GM12875 (cell line): ENCODE data around the gene PAK5.

Source experiments
- H3K4me3 ChIP-seq: one replicate; pipeline ENCODE4 v1.5.1; 2011; ENCODE audit warnings: low read depth, low read length, control low read depth
- TF ChIP-seq, protein P1 (sequence below): IDR thresholded peaks from 2 replicates; pipeline ENCODE4 v1.5.1; 2011; ENCODE audit warnings: low read depth, mild to moderate bottlenecking, control low read depth, inconsistent platforms, low read length, moderate library complexity, borderline replicate concordance; ENCODE audit not compliant: insufficient read depth

The PAK5 gene

GRCh38 chr20:9571783-9572182, 267.1 kb downstream of the PAK5 start:
- H3K4me3 ChIP-seq: no peak overlapping the region
- TF ChIP-seq, protein P1, sequence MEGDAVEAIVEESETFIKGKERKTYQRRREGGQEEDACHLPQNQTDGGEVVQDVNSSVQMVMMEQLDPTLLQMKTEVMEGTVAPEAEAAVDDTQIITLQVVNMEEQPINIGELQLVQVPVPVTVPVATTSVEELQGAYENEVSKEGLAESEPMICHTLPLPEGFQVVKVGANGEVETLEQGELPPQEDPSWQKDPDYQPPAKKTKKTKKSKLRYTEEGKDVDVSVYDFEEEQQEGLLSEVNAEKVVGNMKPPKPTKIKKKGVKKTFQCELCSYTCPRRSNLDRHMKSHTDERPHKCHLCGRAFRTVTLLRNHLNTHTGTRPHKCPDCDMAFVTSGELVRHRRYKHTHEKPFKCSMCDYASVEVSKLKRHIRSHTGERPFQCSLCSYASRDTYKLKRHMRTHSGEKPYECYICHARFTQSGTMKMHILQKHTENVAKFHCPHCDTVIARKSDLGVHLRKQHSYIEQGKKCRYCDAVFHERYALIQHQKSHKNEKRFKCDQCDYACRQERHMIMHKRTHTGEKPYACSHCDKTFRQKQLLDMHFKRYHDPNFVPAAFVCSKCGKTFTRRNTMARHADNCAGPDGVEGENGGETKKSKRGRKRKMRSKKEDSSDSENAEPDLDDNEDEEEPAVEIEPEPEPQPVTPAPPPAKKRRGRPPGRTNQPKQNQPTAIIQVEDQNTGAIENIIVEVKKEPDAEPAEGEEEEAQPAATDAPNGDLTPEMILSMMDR: no peak

DNA sequence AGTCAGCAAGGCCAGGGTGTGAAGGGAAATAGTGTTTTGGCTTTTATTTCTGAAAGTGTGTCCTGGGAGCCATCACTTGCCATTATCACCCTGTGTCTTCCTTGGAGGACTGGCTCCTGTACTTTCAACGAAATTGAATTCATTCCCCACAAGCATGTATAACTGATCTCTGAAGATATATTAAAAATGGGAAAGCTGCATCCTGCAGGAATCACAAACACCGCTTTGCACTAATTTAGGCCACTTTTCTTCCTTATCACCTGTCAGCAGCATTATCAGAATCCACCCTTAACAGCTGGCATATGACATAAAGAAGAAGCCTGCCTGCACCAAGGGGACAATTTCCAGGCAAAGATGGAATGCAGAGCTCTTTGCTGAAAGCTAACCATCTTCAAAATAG, 268.3 kb downstream of the PAK5 start:
- no peak overlapping the region for H3K4me3 ChIP-seq
- TF ChIP-seq, protein P1: no peak

GRCh38 chr20:9566977-9567376, 271.9 kb downstream of the PAK5 start:
- no peak overlapping the region for H3K4me3 ChIP-seq
- TF ChIP-seq, protein P1: no peak

GRCh38 chr20:9565910-9566550, 272.8 kb downstream of the PAK5 start:
- TF ChIP-seq, protein P1: no peak
- H3K4me3 ChIP-seq: no peak overlapping the region

DNA sequence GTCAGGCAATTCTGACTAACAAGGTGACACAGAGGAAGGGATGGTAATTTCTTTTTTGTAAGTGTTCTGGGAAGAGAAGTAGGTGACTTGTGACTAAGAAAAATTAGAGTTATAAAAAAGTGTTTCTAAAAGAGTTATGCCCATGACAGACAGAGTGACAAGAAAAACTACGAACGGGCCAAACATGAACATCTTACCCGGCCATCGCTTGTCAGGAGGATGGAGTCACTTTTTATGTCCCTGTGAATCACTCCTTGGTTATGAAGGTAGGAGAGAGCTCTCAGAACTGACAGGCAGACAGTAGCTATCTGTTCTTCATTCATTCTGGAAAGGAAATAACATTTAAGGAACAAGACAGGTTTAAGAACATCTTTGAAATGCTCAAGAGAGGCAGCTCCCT, 281.5 kb downstream of the PAK5 start:
- no peak overlapping the region for H3K4me3 ChIP-seq
- TF ChIP-seq, protein P1: no peak

- H3K4me3 ChIP-seq: no peak overlapping the region
- TF ChIP-seq, protein P1: no peak
Measured at GRCh38 chr20:9555781-9556180, 283.1 kb downstream of the PAK5 start.

DNA sequence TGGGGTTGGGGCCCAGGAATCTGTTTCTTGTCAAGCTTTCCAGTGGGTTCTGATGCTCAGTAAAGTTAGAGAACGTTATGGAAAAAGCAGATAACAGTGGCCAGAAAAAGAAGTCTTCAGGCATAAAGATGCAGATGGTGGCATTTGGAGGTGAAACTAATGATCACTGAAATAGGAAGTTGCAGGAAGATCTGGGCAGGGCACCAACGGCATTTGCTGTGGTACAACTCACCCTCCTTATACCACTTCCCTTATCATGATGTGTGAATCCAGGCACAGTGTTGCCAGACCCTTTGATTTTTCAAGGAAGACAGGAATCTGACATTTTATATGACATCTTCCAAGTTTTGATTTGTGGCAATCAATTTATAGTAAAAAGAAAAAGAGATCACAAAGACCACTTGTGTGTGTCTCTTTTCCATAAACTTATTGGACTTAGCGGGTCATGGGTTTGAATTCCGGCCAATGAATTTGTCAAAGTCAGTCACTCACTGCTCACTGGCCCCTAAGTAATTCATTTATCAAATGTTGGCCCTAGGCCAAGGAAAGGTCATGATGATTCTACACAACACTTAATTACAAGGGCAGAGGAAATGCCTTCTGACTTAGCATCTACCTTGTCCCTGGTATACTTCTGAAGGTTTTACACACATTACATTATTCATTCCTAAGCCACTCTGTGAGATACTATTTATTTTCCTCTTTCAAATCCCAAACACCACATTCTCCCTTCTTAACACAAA, 286.9 kb downstream of the PAK5 start:
- TF ChIP-seq, protein P1: no peak
- no peak overlapping the region for H3K4me3 ChIP-seq
